GM21528 (cell line): ENCODE data around the gene CHMP3.
"Not testable (repeated sequence)": the region's sequence is repeated elsewhere in the genome, so short reads cannot be mapped to it uniquely, and the experiment has no call there.

ENCODE experiments used
- ATAC-seq: cut with Tn5 transposase; IDR thresholded peaks from one replicate; pipeline ENCODE4 v1.9.1; 2021; ENCODE audit warnings: mild to moderate bottlenecking, moderate library complexity; ENCODE audit not compliant: unreplicated experiment, low FRiP score

The CHMP3 gene

GRCh38 chr2:86562922-86563649 is at the start of gene CHMP3:
Gene CHMP3, minus strand, starts transcription at chr2:86563443. Its CDS starts 95 bp downstream, at chr2:86563348.
- ATAC-seq: peak; percentile 84

- no peak for ATAC-seq
Observed at GRCh38 chr2:86610871-86611270, 47.6 kb upstream of the CHMP3 start.

GRCh38 chr2:86608832-86609410 is 45.7 kb upstream of the CHMP3 start:
- no peak for ATAC-seq

GRCh38 chr2:86603905-86604304 is 40.7 kb upstream of the CHMP3 start:
- ATAC-seq: no peak

DNA sequence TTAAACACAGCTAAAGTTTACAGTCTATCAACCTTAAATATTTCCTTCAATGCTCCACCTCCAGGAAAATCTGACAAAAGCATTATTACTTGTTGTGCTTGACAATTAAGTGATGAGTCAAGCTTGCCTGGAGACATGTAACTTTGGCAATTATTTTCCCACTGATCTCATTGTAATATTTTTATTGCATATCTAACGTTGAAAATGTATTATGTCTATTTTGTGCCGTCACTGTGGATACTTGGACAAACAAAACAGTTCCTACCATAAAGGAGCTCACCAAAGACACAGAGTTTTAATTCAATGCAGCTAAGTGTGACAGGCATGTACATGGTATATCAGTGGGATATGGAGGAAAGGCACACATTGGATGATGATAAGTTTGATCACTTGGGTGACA is 35.7 kb upstream of the CHMP3 start:
- ATAC-seq: no peak

DNA sequence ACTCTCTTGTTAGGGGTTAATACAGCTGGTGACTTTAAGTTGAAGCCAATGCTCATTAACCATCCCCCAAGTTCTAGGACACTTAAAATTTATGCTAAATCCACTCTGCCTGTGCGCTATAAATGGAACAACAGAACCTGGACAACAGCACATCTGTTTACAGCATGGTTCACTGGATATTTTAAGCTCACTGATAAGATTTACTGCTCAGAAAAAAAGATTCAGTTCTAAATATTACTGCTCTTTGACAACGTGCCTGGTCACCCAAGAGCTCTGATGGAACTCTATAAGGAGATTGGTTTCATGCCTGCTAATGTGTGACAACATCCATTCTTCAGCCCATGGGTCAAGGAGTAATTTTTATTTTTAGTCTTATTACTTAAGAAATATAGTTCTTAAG is 32.9 kb upstream of the CHMP3 start:
- no peak for ATAC-seq

DNA sequence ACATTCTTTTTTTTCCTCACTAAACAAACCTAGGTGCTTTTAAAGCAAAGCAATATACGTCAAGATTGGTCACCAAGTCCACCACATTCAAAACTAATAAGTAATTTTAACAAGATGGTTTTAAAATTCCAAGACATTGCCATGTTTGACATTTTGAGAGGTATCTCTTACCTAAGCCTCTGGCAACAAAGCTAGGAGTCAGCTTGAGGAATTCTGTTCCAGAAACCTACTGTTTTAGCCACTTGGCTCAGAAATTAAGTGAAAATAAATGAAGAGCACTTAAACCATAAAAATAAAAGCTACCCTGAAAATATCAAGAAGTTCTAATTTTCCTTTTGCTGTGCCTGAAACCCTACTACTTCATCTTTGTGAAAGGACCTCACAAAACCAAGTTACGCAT is 30.0 kb upstream of the CHMP3 start:
- ATAC-seq: no peak

GRCh38 chr2:86592547-86593230 is 29.4 kb upstream of the CHMP3 start:
- no peak for ATAC-seq

DNA sequence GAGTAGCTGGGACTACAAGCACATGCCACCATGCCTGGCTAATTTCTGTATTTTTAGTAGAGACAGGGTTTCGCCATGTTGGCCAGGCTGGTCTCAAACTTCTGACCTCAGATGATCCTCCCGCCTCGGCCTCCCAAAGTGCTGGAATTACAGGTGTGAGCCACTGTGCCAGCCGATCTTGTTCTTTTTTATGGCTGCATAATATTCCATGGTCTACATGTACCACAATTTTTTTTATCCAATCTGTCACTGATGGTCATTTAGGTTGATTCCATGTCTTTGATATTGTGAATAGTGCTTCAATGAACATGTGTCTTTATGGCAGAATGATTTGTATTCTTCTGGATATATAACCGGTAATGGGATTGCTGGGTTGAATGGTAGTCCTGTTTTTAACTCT is 26.5 kb upstream of the CHMP3 start:
- ATAC-seq: not testable (repeated sequence)

GRCh38 chr2:86584151-86584913 is 21.1 kb upstream of the CHMP3 start:
- no peak for ATAC-seq

GRCh38 chr2:86580560-86580959 is 17.3 kb upstream of the CHMP3 start:
- ATAC-seq: no peak

DNA sequence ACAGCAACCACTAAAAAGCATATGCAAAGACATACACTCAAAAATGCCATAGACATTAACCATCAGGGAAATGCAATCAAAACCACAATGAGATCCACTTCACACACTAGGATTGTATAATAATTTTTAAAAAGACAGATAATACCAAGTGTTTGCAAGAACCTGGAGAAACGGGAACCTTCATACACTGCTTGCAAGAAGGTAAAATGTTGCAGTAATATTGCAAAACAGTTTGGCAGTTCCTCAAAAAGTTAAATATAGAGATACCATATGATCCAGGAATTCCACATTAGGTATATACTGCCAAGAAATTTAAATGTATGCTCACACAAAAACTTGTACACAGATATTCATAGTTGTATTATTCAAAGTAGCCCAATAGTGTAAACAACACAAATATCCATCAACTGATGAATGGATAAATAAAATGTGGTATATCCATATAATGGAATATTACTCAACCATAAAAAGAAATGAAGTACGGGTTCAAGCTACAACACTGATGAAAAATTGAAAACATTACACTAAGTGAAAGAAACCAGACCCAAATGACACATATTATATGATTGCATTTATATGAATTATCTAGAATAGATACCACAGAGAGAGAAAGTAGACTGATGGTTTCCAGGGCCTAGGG is 14.7 kb upstream of the CHMP3 start:
- ATAC-seq: no peak

DNA sequence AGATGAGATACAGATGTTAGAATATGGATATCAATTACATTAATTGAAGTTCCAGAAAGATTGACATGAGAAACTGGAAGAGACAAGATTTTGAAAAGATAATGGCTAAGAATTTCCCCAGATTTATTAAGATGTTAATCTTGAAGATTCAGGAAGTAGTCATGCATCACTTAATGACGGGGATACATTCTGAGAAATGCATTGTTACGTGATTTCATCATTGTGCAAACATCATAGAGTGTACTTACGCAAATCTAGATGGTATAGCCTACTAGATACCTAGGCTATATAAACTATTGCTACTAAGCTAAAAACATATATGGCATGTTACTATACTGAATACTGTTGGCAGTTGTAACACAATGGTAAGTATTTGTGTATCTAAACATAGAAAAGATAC is 6.8 kb upstream of the CHMP3 start:
- ATAC-seq: no peak

- ATAC-seq: no peak
Observed at GRCh38 chr2:86566821-86567190, 3.6 kb upstream of the CHMP3 start.

GRCh38 chr2:86566158-86566820 is 3.0 kb upstream of the CHMP3 start:
- no peak for ATAC-seq

DNA sequence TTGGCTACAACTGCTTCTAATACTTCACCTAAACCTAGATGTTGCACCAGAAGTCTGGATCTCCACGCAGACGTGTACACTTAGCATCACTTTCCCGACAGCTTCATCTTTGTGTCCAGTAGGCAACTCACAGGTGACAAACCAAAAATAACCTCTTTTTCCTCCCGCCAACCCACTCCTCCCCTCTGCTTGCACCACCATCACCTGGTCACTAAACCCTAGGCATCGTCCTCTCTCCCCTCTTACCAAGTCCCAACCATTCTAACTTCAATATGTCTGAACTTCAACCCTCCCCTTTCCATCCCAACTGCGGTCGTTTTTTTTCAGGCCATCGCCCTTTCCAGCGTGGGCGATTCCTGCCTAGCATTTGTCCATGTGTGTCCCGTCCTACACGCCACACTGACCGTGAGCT is 413 bp upstream of the CHMP3 start:
- no peak for ATAC-seq

DNA sequence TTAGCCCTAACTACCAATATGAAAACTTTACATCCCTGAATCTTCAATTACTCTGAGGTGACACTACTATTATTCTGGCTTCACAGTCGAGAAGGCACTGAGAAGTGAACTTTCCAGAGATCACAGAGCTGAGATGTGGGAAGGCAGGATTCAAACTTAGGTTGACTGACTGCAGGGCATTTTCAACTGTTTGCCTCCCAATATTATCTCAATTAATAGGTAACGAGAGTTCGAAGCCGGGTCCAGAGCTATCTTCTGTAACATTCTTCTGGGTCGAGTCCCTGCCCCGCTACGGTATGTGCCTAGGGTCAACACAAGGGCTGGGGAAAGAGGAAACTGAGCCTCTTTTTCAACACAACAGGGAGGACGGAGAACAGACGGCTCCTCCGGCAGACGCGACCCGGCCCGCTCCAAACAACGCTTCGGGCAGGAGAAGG is 740 bp downstream of the CHMP3 start:
- ATAC-seq: peak; percentile 11

GRCh38 chr2:86557836-86558235 is 5.4 kb downstream of the CHMP3 start:
- ATAC-seq: no peak

GRCh38 chr2:86556508-86556907 is 6.7 kb downstream of the CHMP3 start:
- ATAC-seq: no peak

GRCh38 chr2:86552889-86553288 is 10.4 kb downstream of the CHMP3 start:
- ATAC-seq: no peak
